AG04450 (cell line): ENCODE measurements around the gene C9orf85. TPM values are rescaled to one million over a fixed set of nuclear protein-coding genes. Genes with fewer than 3 reads are reported as not detected.

Experiments used
- CTCF ChIA-PET: fragments of 300-600, 350-600 bp; formaldehyde crosslinking; extraction: SDS; loops from one replicate; lab custom pipeline; 2022; ENCODE audit warnings: antibody characterized with exemption, inconsistent platforms; lab: Charles Lee
- POLR2A ChIA-PET: fragments of 350-600 bp; formaldehyde crosslinking; extraction: SDS; loops from one replicate; lab custom pipeline; 2021; ENCODE audit warnings: antibody characterized with exemption, inconsistent platforms; lab: Yijun Ruan, JAX
- DNase-seq: peaks from one replicate; pipeline ENCODE4 v3.0.0-alpha.2; 2011; ENCODE audit warnings: low read depth, low spot score
- H3K27ac ChIP-seq: one replicate; pipeline ENCODE4 v1.5.1; 2012; ENCODE audit warnings: low read depth, low read length, control low read depth
- H3K27me3 ChIP-seq: one replicate; pipeline ENCODE4 v1.6.0; 2012; ENCODE audit warnings: low read length; ENCODE audit not compliant: control insufficient read depth, insufficient read depth
- H3K4me3 ChIP-seq: 2 replicates; pipeline ENCODE4 v1.5.1; 2011; ENCODE audit warnings: mild to moderate bottlenecking, low read depth, low read length, control low read depth
- H3K9me3 ChIP-seq: 2 replicates; pipeline ENCODE4 v1.5.1; 2012; ENCODE audit warnings: low read length; ENCODE audit not compliant: control insufficient read depth, insufficient read depth
- polyA plus RNA-seq: library from polyadenylated mRNA; depleted of rRNA; stranded (reverse); fragments of >200 nt; gene quantifications from 2 replicates; pipeline ENCODE4 v1.2.3, GENCODE V29; 2011
- TF ChIP-seq, protein P1 (sequence below): IDR thresholded peaks from 2 replicates; pipeline ENCODE4 v1.5.1; 2011; ENCODE audit warnings: low read depth, low read length, control low read depth, inconsistent platforms

Gene C9orf85
- polyA plus RNA-seq, 1 experiment: 19.8 TPM

- no peak overlapping the region for H3K27ac ChIP-seq
- POLR2A ChIA-PET: no interaction called here
- CTCF ChIA-PET: interaction anchor here (0.7 kb wide), 1 partner anchor 82 kb away, joined by 4 read pairs; no protein-coding TSS in a partner anchor
These were observed 9.5 kb upstream of the C9orf85 start for GRCh38 chr9:71901695-71902597.

DNA sequence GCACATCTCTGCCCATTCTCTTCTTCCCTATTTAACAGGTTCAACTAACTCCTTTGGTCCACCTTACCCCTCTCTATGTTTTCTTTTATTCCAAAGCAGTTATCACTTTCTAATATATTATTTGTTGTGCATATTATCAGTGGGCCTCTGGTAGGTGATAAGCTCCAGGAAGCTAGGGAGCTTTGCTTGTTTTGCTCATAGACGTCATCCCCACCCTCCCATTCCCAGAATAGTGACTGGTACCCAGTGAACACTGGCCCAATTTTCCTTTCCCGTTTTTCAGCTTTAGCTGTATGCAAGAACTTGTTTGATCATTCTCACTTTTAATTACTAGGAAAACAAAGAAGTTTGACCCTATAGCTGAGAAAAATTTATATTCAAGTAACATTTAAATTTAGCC lies 7.4 kb upstream of the C9orf85 start:
- ChIA-PET CTCF (interaction anchor here (0.6 to 1.5 kb wide), 2 partner anchors 18 to 97 kb away, joined by 3 to 4 read pairs; no protein-coding TSS in a partner anchor), POLR2A (no interaction called here)
- Histone ChIP-seq H3K9me3 (no peaks in the 10 kb centered on the region), H3K27ac (no peak overlapping the region), H3K27me3 (no peaks in the 10 kb centered on the region), H3K4me3 (no peak overlapping the region)
- no peak for DNase-seq
- TF ChIP-seq, protein P1, sequence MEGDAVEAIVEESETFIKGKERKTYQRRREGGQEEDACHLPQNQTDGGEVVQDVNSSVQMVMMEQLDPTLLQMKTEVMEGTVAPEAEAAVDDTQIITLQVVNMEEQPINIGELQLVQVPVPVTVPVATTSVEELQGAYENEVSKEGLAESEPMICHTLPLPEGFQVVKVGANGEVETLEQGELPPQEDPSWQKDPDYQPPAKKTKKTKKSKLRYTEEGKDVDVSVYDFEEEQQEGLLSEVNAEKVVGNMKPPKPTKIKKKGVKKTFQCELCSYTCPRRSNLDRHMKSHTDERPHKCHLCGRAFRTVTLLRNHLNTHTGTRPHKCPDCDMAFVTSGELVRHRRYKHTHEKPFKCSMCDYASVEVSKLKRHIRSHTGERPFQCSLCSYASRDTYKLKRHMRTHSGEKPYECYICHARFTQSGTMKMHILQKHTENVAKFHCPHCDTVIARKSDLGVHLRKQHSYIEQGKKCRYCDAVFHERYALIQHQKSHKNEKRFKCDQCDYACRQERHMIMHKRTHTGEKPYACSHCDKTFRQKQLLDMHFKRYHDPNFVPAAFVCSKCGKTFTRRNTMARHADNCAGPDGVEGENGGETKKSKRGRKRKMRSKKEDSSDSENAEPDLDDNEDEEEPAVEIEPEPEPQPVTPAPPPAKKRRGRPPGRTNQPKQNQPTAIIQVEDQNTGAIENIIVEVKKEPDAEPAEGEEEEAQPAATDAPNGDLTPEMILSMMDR: no peak

More at GRCh38 chr9:71901695-71902597, 9.5 kb upstream of the C9orf85 start:
- TF ChIP-seq, protein P1: no peak
- no peak for DNase-seq
- no peak overlapping the region for H3K4me3 ChIP-seq
- no peaks in the 10 kb centered on the region for H3K9me3 ChIP-seq
- H3K27me3 ChIP-seq: no peaks in the 10 kb centered on the region

GRCh38 chr9:71908825-71909224 lies 2.6 kb upstream of the C9orf85 start:
- Histone ChIP-seq H3K9me3 (no peaks in the 10 kb centered on the region; the same call in 1 of the 2 replicates), H3K27ac (no peak overlapping the region), H3K27me3 (no peaks in the 10 kb centered on the region), H3K4me3 (peak overlapping the region; percentile 89)
- ChIA-PET POLR2A (no interaction called here), CTCF (interaction anchor here (0.8 kb wide), 1 partner anchor 102 kb away, joined by 4 read pairs; no protein-coding TSS in a partner anchor)
- TF ChIP-seq, protein P1: no peak
- no peak for DNase-seq

- H3K4me3 ChIP-seq: peak overlapping the region; percentile 89
- H3K27me3 ChIP-seq: no peaks in the 10 kb centered on the region
- peak overlapping the region; percentile 66 for H3K27ac ChIP-seq
- H3K9me3 ChIP-seq: no peaks in the 10 kb centered on the region; the same call in 1 of the 2 replicates
- no peak for DNase-seq
- TF ChIP-seq, protein P1: no peak
- ChIA-PET POLR2A (interaction anchor here (0.6 to 1.7 kb wide), 7 partner anchors 11 to 141 kb away, joined by 3 to 9 read pairs (median 4); partner anchors contain the start of gene CEMIP2), CTCF (no interaction called here)
These were observed 1.4 kb upstream of the C9orf85 start for GRCh38 chr9:71909887-71910649.
